D721Med (cell line): ENCODE data around the gene TYMP.
"Not testable (repeated sequence)": the region's sequence is repeated elsewhere in the genome, so short reads cannot be mapped to it uniquely, and the experiment has no call there.

Experiments used
- DNase-seq: peaks from one replicate; pipeline ENCODE4 v3.0.0; 2011; ENCODE audit warnings: low spot score; ENCODE audit not compliant: insufficient read length
- FAIRE-seq: peaks from 2 replicates; lab custom pipeline; 2011; peaks lifted over from hg19 to GRCh38; lab: Jason Lieb, UNC
- CTCF ChIP-seq: IDR thresholded peaks from 2 replicates; pipeline ENCODE4 v1.5.1; 2012; ENCODE audit warnings: mild to moderate bottlenecking, control low read depth; ENCODE audit not compliant: insufficient read depth; ENCODE audit errors: missing control alignments

Gene TYMP

GRCh38 chr22:50536226-50536625, 6.4 kb upstream of the TYMP start:
- FAIRE-seq (no peak), DNase-seq (no peak)
- TF ChIP-seq CTCF = no peak

- no peak for DNase-seq
- FAIRE-seq = no peak
- no peak for TF ChIP-seq CTCF
Observed at GRCh38 chr22:50535113-50535512, 5.3 kb upstream of the TYMP start.

- not testable (repeated sequence) for DNase-seq, FAIRE-seq
Observed at GRCh38 chr22:50533856-50534711, 4.3 kb upstream of the TYMP start.

GRCh38 chr22:50532824-50533796, 3.3 kb upstream of the TYMP start:
- FAIRE-seq = no peak
- TF ChIP-seq CTCF = no peak
- no peak for DNase-seq

GRCh38 chr22:50531962-50532674, 2.3 kb upstream of the TYMP start:
- DNase-seq (no peak), FAIRE-seq (no peak)
- no peak for TF ChIP-seq CTCF

- DNase-seq = no peak
- no peak for FAIRE-seq
- TF ChIP-seq CTCF = no peak
Observed at GRCh38 chr22:50531546-50531961, 1.7 kb upstream of the TYMP start.

- no peak for FAIRE-seq
- DNase-seq = no peak
Observed at GRCh38 chr22:50530877-50531545, 1.2 kb upstream of the TYMP start.

More at GRCh38 chr22:50530877-50531545, 1.2 kb upstream of the TYMP start:
- TF ChIP-seq CTCF = no peak
